ENCODE measurements around the gene SOX6.

The SOX6 gene

DNA sequence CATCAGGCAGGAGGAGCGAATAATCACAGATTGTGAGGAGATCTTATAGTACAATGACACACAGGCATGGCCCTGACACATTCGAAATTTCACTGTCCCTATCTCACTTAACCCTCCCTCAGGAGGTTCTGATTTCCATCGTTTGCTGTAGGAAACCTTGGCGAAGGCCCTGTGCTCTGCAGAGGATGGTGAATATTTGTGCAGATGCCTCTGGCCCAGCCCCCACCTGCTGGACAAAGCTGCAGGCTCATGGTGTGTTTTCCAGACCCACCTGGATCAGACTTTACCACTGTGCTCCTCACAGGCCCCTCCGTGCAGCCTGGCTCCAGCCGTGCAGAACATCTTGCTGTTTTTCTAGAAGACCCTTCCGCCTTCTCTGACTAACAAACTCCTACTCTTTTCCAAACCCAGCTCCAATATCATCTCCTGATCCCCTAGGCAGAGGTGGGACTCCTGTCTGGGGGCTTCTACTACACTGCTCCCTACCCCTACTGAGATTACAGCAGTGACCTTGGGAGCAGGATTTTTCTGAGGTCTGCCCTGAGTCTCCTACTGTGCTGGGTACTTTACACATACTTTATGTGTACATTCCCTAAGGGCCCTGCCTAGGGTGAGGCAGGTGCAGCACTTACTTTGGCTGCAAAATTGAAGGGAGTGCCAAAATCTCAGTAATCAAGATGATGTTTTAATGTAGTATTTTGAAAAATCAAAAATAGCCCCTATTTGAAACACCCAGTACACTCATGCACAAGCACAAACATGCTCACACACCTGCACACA is 412.7 kb downstream of the SOX6 start:
- no peak overlapping the region for H3K27ac ChIP-seq
- no peak for TF ChIP-seq ZFX (IDR thresholded peaks at IDR 0.05; ENCODE audit: borderline replicate concordance)
- TF ChIP-seq, protein P1, sequence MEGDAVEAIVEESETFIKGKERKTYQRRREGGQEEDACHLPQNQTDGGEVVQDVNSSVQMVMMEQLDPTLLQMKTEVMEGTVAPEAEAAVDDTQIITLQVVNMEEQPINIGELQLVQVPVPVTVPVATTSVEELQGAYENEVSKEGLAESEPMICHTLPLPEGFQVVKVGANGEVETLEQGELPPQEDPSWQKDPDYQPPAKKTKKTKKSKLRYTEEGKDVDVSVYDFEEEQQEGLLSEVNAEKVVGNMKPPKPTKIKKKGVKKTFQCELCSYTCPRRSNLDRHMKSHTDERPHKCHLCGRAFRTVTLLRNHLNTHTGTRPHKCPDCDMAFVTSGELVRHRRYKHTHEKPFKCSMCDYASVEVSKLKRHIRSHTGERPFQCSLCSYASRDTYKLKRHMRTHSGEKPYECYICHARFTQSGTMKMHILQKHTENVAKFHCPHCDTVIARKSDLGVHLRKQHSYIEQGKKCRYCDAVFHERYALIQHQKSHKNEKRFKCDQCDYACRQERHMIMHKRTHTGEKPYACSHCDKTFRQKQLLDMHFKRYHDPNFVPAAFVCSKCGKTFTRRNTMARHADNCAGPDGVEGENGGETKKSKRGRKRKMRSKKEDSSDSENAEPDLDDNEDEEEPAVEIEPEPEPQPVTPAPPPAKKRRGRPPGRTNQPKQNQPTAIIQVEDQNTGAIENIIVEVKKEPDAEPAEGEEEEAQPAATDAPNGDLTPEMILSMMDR (IDR thresholded peaks at IDR 0.05): no peak

DNA sequence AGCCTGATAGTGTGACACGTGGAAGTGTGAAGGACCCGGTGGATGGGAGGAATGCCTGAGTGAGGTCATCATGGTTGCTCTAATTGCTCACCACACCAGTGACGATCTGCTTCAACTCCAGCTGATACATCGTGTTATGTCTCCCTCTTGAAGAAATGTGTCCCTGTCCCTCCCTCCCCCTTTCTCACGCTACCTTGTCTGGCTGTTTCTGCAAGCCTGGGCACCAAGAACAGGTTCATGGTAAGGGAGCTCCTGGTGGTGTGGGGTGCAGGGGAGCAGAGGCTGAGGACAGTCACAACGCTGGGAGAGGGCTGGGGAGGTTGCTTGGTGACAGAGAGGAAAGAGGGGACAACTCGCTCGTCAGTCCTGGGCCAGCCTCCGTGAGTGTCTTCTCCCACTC is 413.4 kb downstream of the SOX6 start:
- no peak overlapping the region for H3K27ac ChIP-seq
- TF ChIP-seq, protein P1 (IDR thresholded peaks at IDR 0.05): no peak
- no peak for TF ChIP-seq ZFX (IDR thresholded peaks at IDR 0.05; ENCODE audit: borderline replicate concordance)

DNA sequence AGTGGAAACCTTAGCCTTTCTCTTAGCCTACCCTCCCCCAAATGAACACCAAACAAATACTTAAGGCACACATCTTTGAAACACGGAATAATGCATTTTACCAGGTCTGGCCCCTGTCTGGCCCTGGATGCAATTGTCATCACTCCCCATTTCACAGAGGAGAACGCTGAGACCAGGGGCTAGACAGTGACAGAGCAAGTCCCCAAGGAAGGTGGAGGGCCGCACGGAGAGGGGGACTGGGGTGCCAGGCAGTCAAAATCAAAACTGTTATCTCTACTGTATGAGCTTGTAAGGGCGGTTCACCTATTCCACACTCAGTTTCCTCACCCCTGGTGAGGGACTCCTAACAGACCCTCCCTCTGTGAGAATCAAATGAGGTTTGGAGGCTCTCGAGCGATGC is 414.2 kb downstream of the SOX6 start:
- TF ChIP-seq ZFX (IDR thresholded peaks at IDR 0.05; ENCODE audit: borderline replicate concordance): no peak
- TF ChIP-seq, protein P1 (IDR thresholded peaks at IDR 0.05): no peak
- H3K27ac ChIP-seq: no peak overlapping the region

DNA sequence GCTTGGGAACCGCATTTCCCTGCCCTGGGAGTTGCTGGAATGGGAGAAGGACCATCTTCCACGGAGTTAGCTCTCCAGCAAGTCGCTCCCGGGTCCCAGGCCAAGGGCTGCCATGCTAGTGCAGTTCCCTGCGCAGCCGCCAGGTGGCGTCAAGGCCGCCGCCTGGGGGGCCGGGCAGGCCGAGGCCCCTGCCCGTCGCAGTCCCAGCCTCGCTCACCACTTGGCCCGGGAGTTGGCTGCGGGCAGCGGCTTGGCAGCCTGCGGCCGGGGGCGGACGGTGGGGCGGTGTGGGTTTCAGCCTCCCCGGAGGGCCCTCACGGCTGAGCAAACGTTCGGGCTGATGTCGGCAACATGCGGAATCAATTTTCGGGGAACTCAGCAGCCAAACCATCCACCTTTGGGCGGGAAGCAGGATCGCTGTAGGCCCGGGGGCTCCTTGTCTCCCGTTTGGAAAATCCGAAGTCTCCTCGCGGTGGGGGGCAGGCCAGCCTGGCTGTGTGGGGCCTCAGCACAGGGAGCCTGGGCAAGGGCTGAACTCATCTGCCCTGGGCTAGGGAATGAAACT is 415.1 kb downstream of the SOX6 start:
- TF ChIP-seq ZFX (IDR thresholded peaks at IDR 0.05; ENCODE audit: borderline replicate concordance): no peak
- TF ChIP-seq, protein P1 (IDR thresholded peaks at IDR 0.05): peak; percentile 98
- H3K27ac ChIP-seq: no peak overlapping the region

DNA sequence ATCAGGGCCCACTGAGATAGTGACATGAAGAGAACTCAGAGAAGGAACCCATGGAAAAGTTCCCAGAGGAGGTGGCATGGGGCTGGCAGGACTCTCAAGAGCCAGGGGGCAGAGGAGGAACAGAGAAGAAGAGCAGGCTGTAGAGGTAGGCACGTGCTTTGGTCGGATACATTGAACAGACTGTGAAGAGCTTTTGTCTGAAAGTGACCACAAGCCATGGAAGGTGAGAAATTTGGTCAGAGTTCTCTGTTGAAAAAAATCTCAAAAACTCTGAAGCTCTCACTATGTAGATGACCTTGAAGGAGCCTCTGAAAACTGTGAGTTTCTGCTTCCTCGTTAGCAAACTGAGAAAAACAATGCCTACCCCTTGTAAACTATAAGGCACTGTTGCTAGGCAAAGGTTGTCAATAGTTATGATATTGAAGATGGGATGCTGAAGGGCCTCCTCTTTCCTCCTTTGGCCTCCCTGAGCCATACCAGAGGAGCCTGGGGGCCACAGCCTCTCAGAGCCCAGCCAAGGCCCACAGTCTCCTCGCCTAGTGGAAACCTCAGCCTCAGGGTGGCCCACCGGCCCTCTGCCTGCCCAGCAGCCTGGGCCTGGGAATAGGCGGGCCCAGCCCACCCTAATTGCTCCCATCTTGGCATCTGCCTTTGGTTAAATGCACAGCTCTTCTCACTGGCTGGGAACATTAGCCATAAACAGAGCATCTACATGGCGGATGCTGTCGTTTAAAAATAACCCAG is 415.7 kb downstream of the SOX6 start:
- TF ChIP-seq, protein P1 (IDR thresholded peaks at IDR 0.05): no peak
- no peak for TF ChIP-seq ZFX (IDR thresholded peaks at IDR 0.05; ENCODE audit: borderline replicate concordance)
- H3K27ac ChIP-seq: no peak overlapping the region

DNA sequence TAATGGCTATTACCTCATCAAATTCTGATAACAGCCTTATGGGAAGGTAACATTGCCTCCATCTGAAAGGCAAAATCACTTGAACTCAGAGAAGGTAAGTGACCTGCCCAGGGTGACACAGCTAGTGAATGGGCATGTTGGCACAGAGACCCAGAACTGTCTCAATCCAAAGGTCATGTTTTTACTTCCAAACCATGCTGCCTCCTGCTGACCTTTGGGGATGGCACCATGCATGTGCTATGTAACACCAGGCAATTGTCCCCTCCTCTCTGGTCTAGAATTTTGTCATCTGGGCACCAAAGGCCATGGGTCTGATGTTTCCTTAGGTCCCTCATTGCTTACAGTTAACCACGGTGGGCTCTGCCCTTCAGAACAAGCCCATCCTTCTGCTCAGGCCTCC is 417.4 kb downstream of the SOX6 start:
- no peak overlapping the region for H3K27ac ChIP-seq
- TF ChIP-seq ZFX (IDR thresholded peaks at IDR 0.05; ENCODE audit: borderline replicate concordance): no peak
- TF ChIP-seq, protein P1 (IDR thresholded peaks at IDR 0.05): no peak

All from 22Rv1 (cell line).